HG03354 (cell line): ENCODE data around the gene RIMBP2.
"Not testable (repeated sequence)": the region's sequence is repeated elsewhere in the genome, so short reads cannot be mapped to it uniquely, and the experiment has no call there.

Experiments used
- ATAC-seq: cut with Tn5 transposase; IDR thresholded peaks from one replicate; pipeline ENCODE4 v1.9.1; 2021; ENCODE audit warnings: mild to moderate bottlenecking; ENCODE audit not compliant: unreplicated experiment, poor library complexity, severe bottlenecking

RIMBP2 gene

GRCh38 chr12:130707571-130707891 lies 8.6 kb downstream of the RIMBP2 start:
- no peak for ATAC-seq

- no peak for ATAC-seq
Observed at GRCh38 chr12:130706885-130707570, 9.1 kb downstream of the RIMBP2 start.

DNA sequence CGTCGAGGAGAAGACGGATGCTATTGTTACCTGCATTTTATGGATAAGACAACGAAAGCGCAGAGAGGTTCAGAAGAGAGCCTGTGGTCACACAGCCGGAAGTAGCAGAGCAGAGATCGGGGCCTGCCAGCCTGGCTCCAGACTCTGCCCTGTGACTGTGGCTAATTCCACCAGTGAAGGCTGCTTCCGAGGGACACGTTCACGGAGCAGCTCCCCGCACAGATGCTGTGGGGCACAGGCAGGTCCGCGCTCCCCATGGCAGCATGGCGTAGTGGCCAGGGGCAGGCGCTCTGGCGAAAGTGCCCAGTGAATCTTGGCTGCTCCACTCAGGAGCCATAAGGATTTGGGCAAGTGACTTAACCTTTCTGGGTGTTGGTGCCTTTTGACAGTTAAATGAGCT lies 9.8 kb downstream of the RIMBP2 start:
- ATAC-seq = no peak

DNA sequence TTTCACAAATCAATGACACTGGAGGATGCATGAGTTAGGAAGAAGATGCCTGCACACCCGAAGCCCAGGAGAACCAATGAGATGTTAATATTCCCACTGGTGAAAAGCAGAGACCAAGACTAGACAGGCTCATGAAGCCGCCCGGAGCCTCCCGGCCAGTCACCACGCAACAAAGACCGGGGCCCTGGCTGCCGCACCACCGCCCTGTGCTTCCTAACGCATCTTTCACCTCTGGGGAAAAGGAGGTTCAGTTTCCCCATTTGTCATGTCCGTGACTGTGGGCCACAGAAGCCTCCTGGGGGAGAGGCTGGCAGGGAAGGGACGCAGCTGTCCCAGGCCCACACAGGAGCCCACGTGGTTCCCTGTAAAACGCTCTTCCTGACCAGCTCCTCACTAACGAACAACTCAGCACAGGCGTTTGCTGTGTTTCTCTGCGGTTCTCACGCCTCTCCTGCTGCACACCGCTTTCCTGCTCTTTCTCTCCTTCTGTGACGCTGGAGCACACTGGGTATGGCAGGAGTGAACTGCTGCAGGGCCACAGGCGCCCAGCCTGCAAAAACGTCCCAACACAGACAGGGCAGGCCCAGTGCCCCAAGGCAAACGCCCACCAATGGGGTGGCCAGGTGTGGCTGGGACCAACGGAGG lies 10.8 kb downstream of the RIMBP2 start:
- ATAC-seq = no peak

DNA sequence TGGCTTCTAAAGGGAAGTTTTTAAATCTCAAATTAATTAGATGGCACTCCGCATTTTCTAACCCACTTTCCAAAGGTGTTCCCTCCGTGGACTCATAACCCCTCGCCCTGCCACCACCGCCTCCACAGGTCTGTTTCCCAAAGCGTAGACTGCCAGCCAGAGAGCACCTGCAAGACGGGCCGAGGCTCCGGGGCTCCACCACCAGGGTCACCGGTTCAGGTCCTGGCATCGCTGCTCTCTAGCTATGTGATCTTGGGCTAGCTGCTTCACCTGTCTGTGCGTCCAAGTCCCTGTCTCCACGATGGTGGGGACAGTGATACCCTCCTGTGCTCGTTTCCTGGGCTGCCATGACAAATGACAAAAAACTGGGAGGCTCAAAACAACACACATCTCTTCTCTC lies 11.5 kb downstream of the RIMBP2 start:
- no peak for ATAC-seq

DNA sequence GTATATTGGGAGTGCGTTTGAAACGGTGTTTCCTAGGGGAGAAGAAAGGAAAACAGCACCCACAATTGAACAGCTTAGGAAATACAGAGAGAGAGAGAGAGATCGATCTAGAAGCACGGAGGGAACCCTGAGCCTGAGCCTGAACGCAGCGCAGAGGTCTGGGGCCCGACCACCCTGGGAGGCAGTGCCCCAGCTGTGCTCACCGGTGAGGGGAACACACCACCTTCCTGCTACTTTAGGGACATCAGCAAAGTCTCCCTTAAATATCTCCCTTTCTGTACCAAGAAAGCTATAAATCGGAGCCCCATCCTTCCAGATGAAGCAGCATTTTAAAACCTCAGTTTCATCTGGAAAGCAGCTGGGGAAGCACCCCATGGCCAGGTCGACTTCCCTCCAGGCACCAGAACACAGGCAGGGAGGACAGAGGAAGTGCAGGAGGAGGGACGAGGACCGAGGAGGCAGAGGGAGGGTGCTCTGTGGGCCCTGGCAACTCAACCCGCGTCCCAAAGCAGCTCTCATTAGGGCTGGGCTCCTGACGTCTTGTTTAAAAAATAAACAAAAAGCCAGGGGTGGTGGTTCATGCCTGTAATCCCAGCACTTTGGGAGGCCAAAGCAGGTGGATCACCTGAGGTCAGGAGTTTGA lies 12.2 kb downstream of the RIMBP2 start:
- no peak for ATAC-seq

- no peak for ATAC-seq
Observed at GRCh38 chr12:130702966-130703732, 12.9 kb downstream of the RIMBP2 start.

DNA sequence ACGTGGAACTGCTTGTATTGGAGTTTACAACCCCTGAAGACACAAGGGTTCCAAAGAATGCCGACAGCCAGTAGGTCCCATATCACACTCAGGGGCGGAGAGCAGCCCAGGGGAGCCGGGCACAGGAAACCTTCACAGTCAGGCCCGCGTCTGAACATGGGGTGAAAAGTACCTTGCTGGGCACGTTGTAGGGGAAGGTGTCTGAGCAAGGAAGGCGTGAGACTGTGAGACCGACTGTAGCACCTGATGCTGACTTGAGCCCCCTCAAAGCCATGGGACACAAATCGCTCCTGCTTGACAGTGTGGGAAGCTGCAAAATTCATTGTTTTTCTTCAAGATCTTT lies 14.7 kb downstream of the RIMBP2 start:
- no peak for ATAC-seq

DNA sequence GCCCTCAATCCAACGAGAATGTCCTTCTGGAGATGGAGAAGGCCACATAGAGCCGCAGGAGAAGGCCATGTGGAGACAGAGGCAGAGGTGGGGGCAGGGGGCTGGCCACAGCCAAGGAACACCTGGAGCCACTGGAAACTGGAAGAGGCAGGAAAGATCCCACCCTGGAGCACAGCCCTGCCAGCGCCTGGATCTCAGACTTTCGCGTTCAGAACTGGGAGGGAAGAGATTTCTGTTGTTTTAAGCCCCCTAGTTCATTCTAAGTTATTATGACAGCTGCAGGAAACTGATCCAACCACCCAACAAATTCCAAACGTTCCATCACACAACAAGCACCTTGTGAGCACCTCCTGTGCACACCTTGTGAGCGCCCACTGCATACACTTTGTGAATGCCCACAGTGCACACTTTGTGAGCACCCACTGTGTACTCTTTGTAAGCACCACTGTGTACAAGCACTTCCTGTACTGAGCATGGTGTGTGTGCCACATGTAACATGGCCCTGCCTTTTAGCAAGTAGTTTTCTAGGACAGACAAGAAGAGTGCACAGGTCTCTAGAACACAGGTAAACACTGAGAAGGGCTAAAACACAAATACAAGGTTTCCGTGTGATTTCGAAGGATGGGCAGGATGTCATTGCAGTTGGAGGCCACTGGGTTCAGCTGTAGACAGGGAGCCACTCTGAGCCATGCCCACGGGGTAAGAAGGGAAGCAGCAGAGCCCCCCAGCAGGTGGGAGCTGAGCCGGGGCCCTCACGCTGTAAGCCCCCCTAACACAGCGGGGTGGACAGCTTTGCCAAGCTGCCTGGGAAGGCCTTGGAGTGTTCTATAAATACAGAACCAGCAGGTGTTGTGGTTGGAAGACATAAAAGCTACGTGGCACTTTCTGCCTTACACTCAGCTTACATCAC lies 15.4 kb downstream of the RIMBP2 start:
- no peak for ATAC-seq

DNA sequence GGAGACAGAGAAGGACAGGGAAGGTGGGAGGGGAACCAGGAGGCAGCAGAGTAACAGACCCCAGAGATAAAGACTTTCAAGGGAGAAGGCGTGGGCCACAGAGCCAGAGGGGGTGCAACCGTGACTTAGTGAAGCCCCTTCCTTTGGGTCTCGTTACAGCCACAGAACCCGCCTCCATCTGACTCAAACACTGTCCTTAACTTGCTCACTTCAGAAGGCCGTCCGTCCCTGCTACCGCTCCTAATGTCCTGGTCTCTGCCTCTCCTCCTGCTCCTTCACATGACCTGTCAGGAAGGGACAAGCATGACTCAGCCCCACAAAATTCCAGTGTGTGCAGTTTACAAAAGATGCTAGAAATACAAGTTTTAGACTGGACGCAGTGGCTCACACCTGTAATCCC lies 18.0 kb downstream of the RIMBP2 start:
- no peak for ATAC-seq

- no peak for ATAC-seq
Observed at GRCh38 chr12:130696379-130697100, 19.6 kb downstream of the RIMBP2 start.

- ATAC-seq = no peak
Observed at GRCh38 chr12:130695061-130695460, 21.0 kb downstream of the RIMBP2 start.

- ATAC-seq = no peak
Observed at GRCh38 chr12:130689408-130690405, 26.4 kb downstream of the RIMBP2 start.

GRCh38 chr12:130688999-130689398 lies 27.1 kb downstream of the RIMBP2 start:
- ATAC-seq = not testable (repeated sequence)

- no peak for ATAC-seq
Observed at GRCh38 chr12:130687796-130688778, 28.0 kb downstream of the RIMBP2 start.

DNA sequence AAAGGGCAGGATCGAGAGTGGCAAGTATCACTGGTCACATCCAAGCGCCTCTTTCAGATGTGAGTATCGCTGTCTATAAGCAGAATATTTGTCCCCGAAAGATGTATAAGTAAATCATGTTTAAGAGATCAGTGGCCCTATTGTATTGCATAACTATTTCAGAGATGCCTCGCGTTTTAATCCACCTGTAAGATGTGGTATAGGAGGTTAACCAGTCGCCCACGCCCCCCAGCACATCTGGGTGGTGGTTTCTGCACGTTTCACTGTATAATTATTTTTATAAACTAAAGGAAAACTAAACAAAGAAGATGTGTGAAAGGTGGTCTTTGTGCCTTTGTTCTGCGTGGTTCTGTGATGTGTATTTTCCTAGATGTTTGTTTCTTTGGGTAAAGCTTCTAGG lies 28.9 kb downstream of the RIMBP2 start:
- ATAC-seq = no peak

GRCh38 chr12:130686511-130686991 lies 29.5 kb downstream of the RIMBP2 start:
- no peak for ATAC-seq
